ENCODE results near the gene RPS6KL1. TPM values are rescaled to one million over a fixed set of nuclear protein-coding genes. Genes with fewer than 3 reads are reported as not detected.

The RPS6KL1 gene, protein sequence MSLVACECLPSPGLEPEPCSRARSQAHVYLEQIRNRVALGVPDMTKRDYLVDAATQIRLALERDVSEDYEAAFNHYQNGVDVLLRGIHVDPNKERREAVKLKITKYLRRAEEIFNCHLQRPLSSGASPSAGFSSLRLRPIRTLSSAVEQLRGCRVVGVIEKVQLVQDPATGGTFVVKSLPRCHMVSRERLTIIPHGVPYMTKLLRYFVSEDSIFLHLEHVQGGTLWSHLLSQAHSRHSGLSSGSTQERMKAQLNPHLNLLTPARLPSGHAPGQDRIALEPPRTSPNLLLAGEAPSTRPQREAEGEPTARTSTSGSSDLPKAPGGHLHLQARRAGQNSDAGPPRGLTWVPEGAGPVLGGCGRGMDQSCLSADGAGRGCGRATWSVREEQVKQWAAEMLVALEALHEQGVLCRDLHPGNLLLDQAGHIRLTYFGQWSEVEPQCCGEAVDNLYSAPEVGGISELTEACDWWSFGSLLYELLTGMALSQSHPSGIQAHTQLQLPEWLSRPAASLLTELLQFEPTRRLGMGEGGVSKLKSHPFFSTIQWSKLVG
- 6.9 TPM in 2 replicates for total RNA-seq (2014; rRNA removed; shearing (Covaris generic))

GRCh38 chr14:74922752-74923401 is at the start of gene RPS6KL1:
TSS of gene RPS6KL1 (minus strand) at chr14:74923260. CDS start at chr14:74921541, 1,719 bp downstream.

GRCh38 chr14:74955229-74956026 is 32.4 kb upstream of the RPS6KL1 start, which contains the start of gene PGF:
TSS of gene PGF (minus strand) at chr14:74955597. CDS start at chr14:74955242, 355 bp downstream.

GRCh38 chr14:74881431-74882102 is 41.5 kb downstream of the RPS6KL1 start, which contains the start of gene DLST:
TSS of gene DLST (plus strand) at chr14:74881916. CDS start at chr14:74881954, 38 bp downstream.

GRCh38 chr14:74875941-74876913 is 46.8 kb downstream of the RPS6KL1 start, which contains the start of gene PROX2:
TSS of gene PROX2 (minus strand) at chr14:74876145. CDS start at chr14:74863834, 12,311 bp downstream.

Other genes with a start within 250 kb of the RPS6KL1 start
- 15.5 and 17.1 TPM in 2 replicates for gene AREL1, start 210.2 kb downstream of the RPS6KL1 start, total RNA-seq (2014; rRNA removed; shearing (Covaris generic))
- gene FCF1, start 210.1 kb downstream of the RPS6KL1 start, total RNA-seq (2014; rRNA removed; shearing (Covaris generic)), result 19.5 and 20.5 TPM in 2 replicates
- 12.9 and 15.6 TPM in 2 replicates for gene YLPM1, start 159.9 kb downstream of the RPS6KL1 start, total RNA-seq (2014; rRNA removed; shearing (Covaris generic))
- gene PROX2, start 47.1 kb downstream of the RPS6KL1 start, total RNA-seq (2014; rRNA removed; shearing (Covaris generic)), result not detected in 2 replicates
- gene DLST, start 41.3 kb downstream of the RPS6KL1 start, total RNA-seq (2014; rRNA removed; shearing (Covaris generic)), result 47.6 and 49.2 TPM in 2 replicates
- gene PGF, start 32.3 kb upstream of the RPS6KL1 start, total RNA-seq (2014; rRNA removed; shearing (Covaris generic)), result 3.7 and 5.1 TPM in 2 replicates
- gene EIF2B2, start 79.7 kb upstream of the RPS6KL1 start, total RNA-seq (2014; rRNA removed; shearing (Covaris generic)), result 96.0 and 113 TPM in 2 replicates
- 0.45 and 1.4 TPM in 2 replicates for gene MLH3, start 128.2 kb upstream of the RPS6KL1 start, total RNA-seq (2014; rRNA removed; shearing (Covaris generic))
- 31.3 and 34.2 TPM in 2 replicates for gene ACYP1, start 140.8 kb upstream of the RPS6KL1 start, total RNA-seq (2014; rRNA removed; shearing (Covaris generic))
- gene ZC2HC1C, start 146.4 kb upstream of the RPS6KL1 start, total RNA-seq (2014; rRNA removed; shearing (Covaris generic)), result 0.21 TPM in 1 of 2 replicates, not detected in the other
- gene NEK9, start 203.8 kb upstream of the RPS6KL1 start, total RNA-seq (2014; rRNA removed; shearing (Covaris generic)), result 19.7 and 19.8 TPM in 2 replicates

All from A375 (cell line).